Gastroesophageal sphincter (tissue), 4 donors: ENCODE results near the gene AASDH. TPM values are rescaled to one million over a fixed set of nuclear protein-coding genes. Genes with fewer than 3 reads are reported as not detected.

Experiments
- ATAC-seq: fragments of 150-250 bp; one replicate; pipeline ENCODE4 v1.9.1; 2016; ENCODE audit warnings: mild to moderate bottlenecking, moderate library complexity
- H3K27ac ChIP-seq, 4 donors: fragments of 200-600 bp; sonication (generic) in 3 of 4; 1 replicate in 3 of 4; 2 replicates in 1 of 4; pipeline ENCODE4 v1.5.1; 2016 to 2019
- H3K27me3 ChIP-seq: fragments of 200-600 bp; sonication (generic); one replicate; pipeline ENCODE4 v1.5.1; 2019
- H3K36me3 ChIP-seq, 2 donors: fragments of 200-600 bp; sonication (generic); one replicate each; pipeline ENCODE4 v1.5.1; 2019; ENCODE audit warnings: control low read depth in 1 of 2
- H3K4me1 ChIP-seq, 3 donors: fragments of 200-600 bp; sonication (generic); 1 replicate in 2 of 3; 2 replicates in 1 of 3; pipeline ENCODE4 v1.5.1; 2016 to 2019; ENCODE audit warnings: control low read depth in 2 of 3
- H3K4me3 ChIP-seq, 2 donors: fragments of 200-600 bp; sonication (generic); one replicate each; pipeline ENCODE4 v1.5.1; 2019; ENCODE audit warnings: mild to moderate bottlenecking in 1 of 2, moderate library complexity in 1 of 2
- H3K9me3 ChIP-seq, 3 donors: fragments of 200-600 bp; sonication (generic); one replicate each; pipeline ENCODE4 v1.5.1; 2017 to 2019; ENCODE audit warnings: control low read depth in 2 of 3
- CTCF ChIP-seq, 4 experiments: fragments of 200-600 bp in 2 of 4; fragments of 450-650 bp in 2 of 4; sonication (generic) in 1 of 4; IDR thresholded peaks; one replicate each; pipeline ENCODE4 v1.5.1; 2017 to 2019; ENCODE audit warnings: antibody characterized with exemption in 4 of 4, mild to moderate bottlenecking in 2 of 4, moderate library complexity in 2 of 4
- EP300 ChIP-seq: sonication (generic); formaldehyde crosslinking; IDR thresholded peaks from one replicate; pipeline ENCODE4 v1.6.1; 2017; ENCODE audit warnings: antibody characterized with exemption, mild to moderate bottlenecking
- POLR2A ChIP-seq, 2 donors: fragments of 450-650 bp; IDR thresholded peaks; one replicate each; pipeline ENCODE4 v1.6.1; 2017; ENCODE audit warnings: antibody characterized with exemption in 2 of 2, mild to moderate bottlenecking in 2 of 2, moderate library complexity in 1 of 2
- POLR2AphosphoS5 ChIP-seq: sonication (generic); formaldehyde crosslinking; IDR thresholded peaks from one replicate; pipeline ENCODE4 v1.6.1; 2017; ENCODE audit warnings: antibody characterized with exemption
- WGBS, 2 donors: methylation state at CpG; one replicate each; pipeline ENCODE4 v1.1.5; 2018; ENCODE audit warnings: low coverage in 1 of 2; 5-methylcytosine and 5-hydroxymethylcytosine counted together
- total RNA-seq, 4 donors: library from RNA; depleted of rRNA; stranded (reverse); fragments of >200 nt; gene quantifications; one replicate each; pipeline ENCODE4 v1.1.0, GENCODE V29; 2016

The AASDH gene
- total RNA-seq, 4 donors from 2014 or later = 4.5 to 13.1 (median 9.5) TPM

- Histone ChIP-seq H3K27ac (no peak overlapping the region), H3K36me3 (no peaks in the 10 kb centered on the region), H3K9me3 (no peaks in the 10 kb centered on the region), H3K27me3 (no peaks in the 10 kb centered on the region), H3K4me1 (peaks cover 0 to 12% (median 0%) of the 10 kb centered on the region in 3 donors), H3K4me3 (no peak overlapping the region)
- TF ChIP-seq CTCF (IDR thresholded peaks at IDR 0.05) (no peak), EP300 (no peak), POLR2AphosphoS5 (no peak), POLR2A (IDR thresholded peaks at IDR 0.05) (no peak)
- ATAC-seq = no peak
- WGBS, 2 donors = 83 to 86% methylated on average over 2 to 7 of the region's 8 CpGs
These were observed 85.2 kb downstream of the AASDH start for GRCh38 chr4:56301997-56302496.

- TF ChIP-seq POLR2AphosphoS5 = no peak
- no peak for TF ChIP-seq POLR2A (IDR thresholded peaks at IDR 0.05)
- peak; percentile 66 to 80 (median 78) for TF ChIP-seq CTCF (IDR thresholded peaks at IDR 0.05)
- no peak for TF ChIP-seq EP300
- Histone ChIP-seq H3K36me3 (no peaks in the 10 kb centered on the region), H3K4me1 (peaks cover 0 to 12% (median 0%) of the 10 kb centered on the region in 3 donors), H3K27me3 (no peaks in the 10 kb centered on the region), H3K4me3 (no peak overlapping the region), H3K27ac (no peak overlapping the region), H3K9me3 (no peaks in the 10 kb centered on the region)
- 17 to 32% methylated on average over 9 of the region's 10 CpGs for WGBS, 2 donors
- peak; percentile 82 for ATAC-seq
These were observed 85.9 kb downstream of the AASDH start for GRCh38 chr4:56301181-56301996.

- Histone ChIP-seq H3K4me1 (peaks cover 0 to 12% (median 0%) of the 10 kb centered on the region in 3 donors), H3K27ac (no peak overlapping the region), H3K4me3 (no peak overlapping the region), H3K9me3 (no peaks in the 10 kb centered on the region), H3K27me3 (no peaks in the 10 kb centered on the region), H3K36me3 (no peaks in the 10 kb centered on the region)
- 70 to 90% methylated on average over 2 to 3 of the region's 3 CpGs for WGBS, 2 donors
- no peak for TF ChIP-seq EP300
- no peak for TF ChIP-seq POLR2AphosphoS5
- TF ChIP-seq POLR2A (IDR thresholded peaks at IDR 0.05) = no peak
- TF ChIP-seq CTCF (IDR thresholded peaks at IDR 0.05) = no peak
- ATAC-seq = no peak
These were observed 89.1 kb downstream of the AASDH start for GRCh38 chr4:56298236-56298635.

GRCh38 chr4:56297776-56298175 lies 89.5 kb downstream of the AASDH start:
- Histone ChIP-seq H3K4me3 (no peak overlapping the region), H3K36me3 (no peaks in the 10 kb centered on the region), H3K4me1 (peaks cover 0 to 12% (median 0%) of the 10 kb centered on the region in 3 donors), H3K27ac (no peak overlapping the region), H3K27me3 (no peaks in the 10 kb centered on the region), H3K9me3 (no peaks in the 10 kb centered on the region)
- no peak for TF ChIP-seq CTCF (IDR thresholded peaks at IDR 0.05)
- TF ChIP-seq POLR2A (IDR thresholded peaks at IDR 0.05) = no peak
- no peak for TF ChIP-seq EP300
- no peak for TF ChIP-seq POLR2AphosphoS5
- ATAC-seq = no peak
- 62 to 88% methylated on average over 1 to 2 of the region's 2 CpGs for WGBS, 2 donors

- ATAC-seq = no peak
- peaks cover 0 to 10% (median 0%) of the 10 kb centered on the region in 3 donors for H3K4me1 ChIP-seq
- no peaks in the 10 kb centered on the region for H3K27me3 ChIP-seq
- no peak overlapping the region for H3K27ac ChIP-seq
- WGBS, 2 donors = 36 to 73% methylated on average over 1 to 3 of the region's 3 CpGs
- TF ChIP-seq POLR2AphosphoS5 (no peak), EP300 (no peak), CTCF (IDR thresholded peaks at IDR 0.05) (no peak), POLR2A (IDR thresholded peaks at IDR 0.05) (no peak)
- no peaks in the 10 kb centered on the region for H3K9me3 ChIP-seq
- no peak overlapping the region for H3K4me3 ChIP-seq
- H3K36me3 ChIP-seq = no peaks in the 10 kb centered on the region
These were observed 90.8 kb downstream of the AASDH start for GRCh38 chr4:56296526-56296925.
